ENCODE results near the gene AXL. TPM values are rescaled to one million over a fixed set of nuclear protein-coding genes. Genes with fewer than 3 reads are reported as not detected.

The AXL gene
- total and polyA plus RNA-seq, 9 of the 15 experiments (the other 6 are each of a cell fraction or from before 2014, with no cell fraction given) = 0.80 to 6.6 (median 1.6) TPM

DNA sequence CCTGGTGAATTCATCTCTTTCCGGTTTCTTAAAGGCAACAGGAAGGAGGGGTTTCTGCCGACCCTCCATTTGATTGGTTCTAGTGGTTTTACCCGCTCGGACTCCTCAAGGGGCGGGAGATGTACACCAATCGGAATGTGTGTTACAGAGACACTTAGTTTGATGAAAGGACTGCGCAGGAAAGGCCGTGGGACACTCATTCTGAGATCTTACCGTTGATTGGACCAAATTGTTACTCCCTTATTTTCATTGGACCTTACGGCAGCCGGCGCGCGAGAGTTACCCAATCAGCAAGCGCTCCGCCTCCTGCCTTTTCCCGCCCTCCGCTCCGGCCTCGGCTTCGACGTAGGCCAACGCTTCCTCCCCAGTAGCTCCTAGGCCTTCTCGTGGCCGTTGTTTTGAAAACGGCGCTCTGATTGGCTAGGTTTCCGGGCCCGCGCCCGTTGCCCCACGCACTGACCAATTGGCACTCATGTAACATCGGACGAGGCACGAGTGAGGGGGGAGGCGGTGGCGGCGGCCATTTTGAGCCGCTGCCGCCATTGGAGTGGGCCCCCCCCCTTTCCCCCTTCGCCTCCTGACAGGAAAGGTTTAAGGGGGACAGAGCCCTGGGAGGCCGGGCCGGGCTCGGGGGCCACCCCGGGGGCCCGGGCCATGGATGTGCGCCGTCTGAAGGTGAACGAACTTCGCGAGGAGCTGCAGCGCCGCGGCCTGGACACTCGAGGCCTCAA is 45.0 kb downstream of the AXL start, which contains the start of gene HNRNPUL1 (continued):
- TF ChIP-seq ZNF280A (IDR thresholded peaks at IDR 0.05; ENCODE audit: low read depth, partially characterized antibody) = no peak
- TF ChIP-seq PHF8 (IDR thresholded peaks at IDR 0.05; ENCODE audit: borderline replicate concordance, low read length) = no peak
- peak in 1 of 2 experiments; percentile 92; a peak in 2 of 4 replicates for TF ChIP-seq CSDE1 (IDR thresholded peaks at IDR 0.05)
- peak; percentile 84 for TF ChIP-seq POLR2G (IDR thresholded peaks at IDR 0.05; ENCODE audit: low read depth, low read length)
- peak; percentile 55; the same call in 1 of the 2 replicates for TF ChIP-seq ZNF24 (IDR thresholded peaks at IDR 0.05)
- no peak for TF ChIP-seq MCM2 (IDR thresholded peaks at IDR 0.05; ENCODE audit: low read depth)
- TF ChIP-seq CREBBP (IDR thresholded peaks at IDR 0.05; ENCODE audit: low read depth, low read length) = no peak
- peak; percentile 84; the same call in 1 of the 2 replicates for TF ChIP-seq ZNF76 (CRISPR knock-in tag; IDR thresholded peaks at IDR 0.05; ENCODE audit: borderline replicate concordance)
- TF ChIP-seq CREB1 (IDR thresholded peaks at IDR 0.05) = peak; percentile 82
- peak; percentile 90 for TF ChIP-seq CREB1 (CRISPR knock-in tag; IDR thresholded peaks at IDR 0.05)
- peak; percentile 54 for TF ChIP-seq POLR2A (conservative IDR thresholded peaks at IDR 0.05)
- TF ChIP-seq ZBTB8A (IDR thresholded peaks at IDR 0.05; ENCODE audit: partially characterized antibody) = no peak
- TF ChIP-seq NFYB (IDR thresholded peaks at IDR 0.05; ENCODE audit: extremely low read depth, insufficient read length) = peak; percentile 97
- no peak for TF ChIP-seq DACH1 (IDR thresholded peaks at IDR 0.05; ENCODE audit: partially characterized antibody)
- peak; percentile 21; the same call in 1 of the 2 replicates for TF ChIP-seq LARP7 (IDR thresholded peaks at IDR 0.05)
- TF ChIP-seq MEF2D (tag; conservative IDR thresholded peaks at IDR 0.05; ENCODE audit: low read depth) = no peak
- TF ChIP-seq RAD21 (CRISPR knock-in tag; conservative IDR thresholded peaks at IDR 0.05 in 1 of 2, IDR thresholded peaks at IDR 0.05 in 1 of 2) = no peak
- TF ChIP-seq STAT5B (CRISPR knock-in tag; IDR thresholded peaks at IDR 0.05) = no peak
- TF ChIP-seq SMARCC2 (IDR thresholded peaks at IDR 0.05; ENCODE audit: low read depth) = no peak
- TF ChIP-seq SMARCB1 (IDR thresholded peaks at IDR 0.05; ENCODE audit: insufficient read length, low read depth) = no peak
- TF ChIP-seq, protein P1, sequence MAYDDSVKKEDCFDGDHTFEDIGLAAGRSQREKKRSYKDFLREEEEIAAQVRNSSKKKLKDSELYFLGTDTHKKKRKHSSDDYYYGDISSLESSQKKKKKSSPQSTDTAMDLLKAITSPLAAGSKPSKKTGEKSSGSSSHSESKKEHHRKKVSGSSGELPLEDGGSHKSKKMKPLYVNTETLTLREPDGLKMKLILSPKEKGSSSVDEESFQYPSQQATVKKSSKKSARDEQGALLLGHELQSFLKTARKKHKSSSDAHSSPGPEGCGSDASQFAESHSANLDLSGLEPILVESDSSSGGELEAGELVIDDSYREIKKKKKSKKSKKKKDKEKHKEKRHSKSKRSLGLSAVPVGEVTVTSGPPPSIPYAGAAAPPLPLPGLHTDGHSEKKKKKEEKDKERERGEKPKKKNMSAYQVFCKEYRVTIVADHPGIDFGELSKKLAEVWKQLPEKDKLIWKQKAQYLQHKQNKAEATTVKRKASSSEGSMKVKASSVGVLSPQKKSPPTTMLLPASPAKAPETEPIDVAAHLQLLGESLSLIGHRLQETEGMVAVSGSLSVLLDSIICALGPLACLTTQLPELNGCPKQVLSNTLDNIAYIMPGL (CRISPR knock-in tag; IDR thresholded peaks at IDR 0.05) = no peak; the same call in 1 of the 2 replicates
- no peak; the same call in 1 of the 2 replicates for TF ChIP-seq MTA3 (IDR thresholded peaks at IDR 0.05; ENCODE audit: borderline replicate concordance)
- peak; percentile 44 for TF ChIP-seq SAP30 (IDR thresholded peaks at IDR 0.05; ENCODE audit: borderline replicate concordance, insufficient read depth, low read depth, low read length, poor library complexity, severe bottlenecking)
- peak; percentile 64; the same call in 1 of the 2 replicates for TF ChIP-seq TCF7L2 (IDR thresholded peaks at IDR 0.05; ENCODE audit: low read depth, low read length)
- TF ChIP-seq NR1H2 (CRISPR knock-in tag; IDR thresholded peaks at IDR 0.05) = no peak
